ENCODE results near the gene TAF15.

The TAF15 gene

GRCh38 chr17:35775583-35775982 is 33.7 kb upstream of the TAF15 start:
- Histone ChIP-seq H3K4me1 (ENCODE audit: insufficient read depth, low read length, poor library complexity, severe bottlenecking) (peaks cover 12% of the 10 kb centered on the region), H3K79me2 (ENCODE audit: insufficient read depth, low read length) (no peaks in the 10 kb centered on the region)

GRCh38 chr17:35778641-35779196 is 30.6 kb upstream of the TAF15 start:
- H3K4me2 ChIP-seq (ENCODE audit: low read depth, low read length, poor library complexity, severe bottlenecking), result no peak overlapping the region
- no peaks in the 10 kb centered on the region for H3K36me3 ChIP-seq (ENCODE audit: insufficient read depth, low read length)
- H4K20me1 ChIP-seq (ENCODE audit: insufficient read depth, low read length, poor library complexity, severe bottlenecking), result no peaks in the 10 kb centered on the region
- H3K4me3 ChIP-seq (ENCODE audit: low read length, poor library complexity, severe bottlenecking), result no peak overlapping the region
- H3K9me2 ChIP-seq (replicated peaks; ENCODE audit: low read depth, low read length), result no peaks in the 10 kb centered on the region
- H2AFZ ChIP-seq (ENCODE audit: low read length), result no peak overlapping the region
- TF ChIP-seq EZH2phosphoT487 (IDR thresholded peaks at IDR 0.05; ENCODE audit: borderline replicate concordance) (no peak), CTCF (conservative IDR thresholded peaks at IDR 0.05; ENCODE audit: low read length) (no peak)
- H3K9ac ChIP-seq (ENCODE audit: low read depth, low read length, poor library complexity, severe bottlenecking), result no peak overlapping the region
- no peaks in the 10 kb centered on the region for H3F3A ChIP-seq (ENCODE audit: low read depth)
- H3K9me3 ChIP-seq (ENCODE audit: insufficient read depth, low read depth, low read length), result no peaks in the 10 kb centered on the region
- H3K79me2 ChIP-seq (ENCODE audit: insufficient read depth, low read length), result no peaks in the 10 kb centered on the region
- H3K27me3 ChIP-seq (ENCODE audit: insufficient read depth, low read length, poor library complexity, severe bottlenecking), result no peaks in the 10 kb centered on the region
- H3K4me1 ChIP-seq (ENCODE audit: insufficient read depth, low read length, poor library complexity, severe bottlenecking), result peaks cover 3% of the 10 kb centered on the region

More at GRCh38 chr17:35775583-35775982, 33.7 kb upstream of the TAF15 start:
- H3K9me3 ChIP-seq (ENCODE audit: insufficient read depth, low read depth, low read length), result no peaks in the 10 kb centered on the region
- H4K20me1 ChIP-seq (ENCODE audit: insufficient read depth, low read length, poor library complexity, severe bottlenecking), result no peaks in the 10 kb centered on the region
- no peak overlapping the region for H3K9ac ChIP-seq (ENCODE audit: low read depth, low read length, poor library complexity, severe bottlenecking)
- H3K4me2 ChIP-seq (ENCODE audit: low read depth, low read length, poor library complexity, severe bottlenecking), result no peak overlapping the region
- H3K9me2 ChIP-seq (replicated peaks; ENCODE audit: low read depth, low read length), result no peaks in the 10 kb centered on the region
- H3K36me3 ChIP-seq (ENCODE audit: insufficient read depth, low read length), result no peaks in the 10 kb centered on the region
- no peak overlapping the region for H3K4me3 ChIP-seq (ENCODE audit: low read length, poor library complexity, severe bottlenecking)
- no peak overlapping the region for H2AFZ ChIP-seq (ENCODE audit: low read length)
- no peaks in the 10 kb centered on the region for H3K27me3 ChIP-seq (ENCODE audit: insufficient read depth, low read length, poor library complexity, severe bottlenecking)
- H3F3A ChIP-seq (ENCODE audit: low read depth), result no peaks in the 10 kb centered on the region
- no peak for TF ChIP-seq CTCF (conservative IDR thresholded peaks at IDR 0.05; ENCODE audit: low read length)
- no peak for TF ChIP-seq EZH2phosphoT487 (IDR thresholded peaks at IDR 0.05; ENCODE audit: borderline replicate concordance)

- no peak overlapping the region for H3K9ac ChIP-seq (ENCODE audit: low read depth, low read length, poor library complexity, severe bottlenecking)
- H3K27me3 ChIP-seq (ENCODE audit: insufficient read depth, low read length, poor library complexity, severe bottlenecking), result no peaks in the 10 kb centered on the region
- no peaks in the 10 kb centered on the region for H3K36me3 ChIP-seq (ENCODE audit: insufficient read depth, low read length)
- H3K9me2 ChIP-seq (replicated peaks; ENCODE audit: low read depth, low read length), result no peaks in the 10 kb centered on the region
- peaks cover 4% of the 10 kb centered on the region for H3K4me1 ChIP-seq (ENCODE audit: insufficient read depth, low read length, poor library complexity, severe bottlenecking)
- H3K4me2 ChIP-seq (ENCODE audit: low read depth, low read length, poor library complexity, severe bottlenecking), result no peak overlapping the region
- H3K79me2 ChIP-seq (ENCODE audit: insufficient read depth, low read length), result no peaks in the 10 kb centered on the region
- TF ChIP-seq EZH2phosphoT487 (IDR thresholded peaks at IDR 0.05; ENCODE audit: borderline replicate concordance) (no peak), CTCF (conservative IDR thresholded peaks at IDR 0.05; ENCODE audit: low read length) (no peak)
- H4K20me1 ChIP-seq (ENCODE audit: insufficient read depth, low read length, poor library complexity, severe bottlenecking), result no peaks in the 10 kb centered on the region
- H3K4me3 ChIP-seq (ENCODE audit: low read length, poor library complexity, severe bottlenecking), result no peak overlapping the region
- no peaks in the 10 kb centered on the region for H3K9me3 ChIP-seq (ENCODE audit: insufficient read depth, low read depth, low read length)
- no peak overlapping the region for H2AFZ ChIP-seq (ENCODE audit: low read length)
- no peaks in the 10 kb centered on the region for H3F3A ChIP-seq (ENCODE audit: low read depth)
These were observed 28.3 kb upstream of the TAF15 start for GRCh38 chr17:35780950-35781349.

Data from Loucy (cell line).